K562 (cell line): Measurements from ENCODE around the gene AZGP1. TPM values are rescaled to one million over a fixed set of nuclear protein-coding genes. Genes with fewer than 3 reads are reported as not detected.

Source experiments
- ATAC-seq: fragments of 200-7000 bp; cut with Tn5 transposase; 3 replicates; pipeline ENCODE4 v1.9.1; 2020; ENCODE audit warnings: moderate library complexity
- BruUV-seq: library from RNA; stranded (reverse); fragments of 400-500 nt; replicated peaks from 2 replicates; lab custom pipeline; 2021; lab: Mats Ljungman, UMichigan
- CTCF ChIA-PET: fragments of 300-600 bp; formaldehyde crosslinking; extraction: SDS; loops from one replicate; lab custom pipeline; 2021; ENCODE audit warnings: low intra/inter-chr PET ratio; lab: Yijun Ruan, JAX
- POLR2A ChIA-PET: fragments of 300-600, 350-650 bp; sonication (Branson Sonifier 250); formaldehyde crosslinking; extraction: SDS; loops from one replicate; lab custom pipeline; 2021; ENCODE audit warnings: antibody characterized with exemption, inconsistent platforms; lab: Yijun Ruan, JAX
- DNase-seq, 4 experiments: peaks; one replicate each; pipeline versions ENCODE4 v3.0.0 to v3.0.0-alpha.2; 2011 to 2018; ENCODE audit warnings: low spot score in 3 of 4, mixed read lengths in 3 of 4; ENCODE audit errors: extremely low read depth in 1 of 4
- FAIRE-seq: peaks from 2 replicates; lab custom pipeline; 2011; peaks lifted over from hg19 to GRCh38; lab: Jason Lieb, UNC
- H2AFZ ChIP-seq: 2 replicates; pipeline ENCODE4 v1.6.0; 2011; ENCODE audit warnings: low read depth, low read length, control low read depth, inconsistent platforms
- H3K27ac ChIP-seq: fragments of 200-600 bp; 3 replicates; pipeline ENCODE4 v1.8.0; 2011; ENCODE audit warnings: low read depth, mild to moderate bottlenecking, control low read depth, inconsistent platforms, low read length, moderate library complexity, mixed read lengths; ENCODE audit errors: extremely low read depth
- H3K27me3 ChIP-seq, 2 experiments: fragments of 300-600 bp in 1 of 2; 2 replicates in 1 of 2; 3 replicates in 1 of 2; pipeline versions ENCODE4 v1.6.0 to v1.8.0; 2011; ENCODE audit warnings: inconsistent platforms in 2 of 2, low read length in 2 of 2, mild to moderate bottlenecking in 1 of 2, mixed read lengths in 1 of 2, moderate library complexity in 1 of 2; ENCODE audit not compliant: control insufficient read depth in 2 of 2, insufficient read depth in 2 of 2
- H3K36me3 ChIP-seq: fragments of 300-600 bp; 3 replicates; pipeline ENCODE4 v1.8.0; 2011; ENCODE audit warnings: mild to moderate bottlenecking, low read length, inconsistent platforms; ENCODE audit not compliant: control insufficient read depth, insufficient read depth
- H3K4me1 ChIP-seq, 2 experiments: fragments of 200-600 bp in 1 of 2; replicated peaks in 1 of 2; 2 replicates in 1 of 2; 3 replicates in 1 of 2; pipeline versions ENCODE4 v1.5.1 to v1.8.0; 2011; ENCODE audit warnings: inconsistent platforms in 2 of 2, low read length in 2 of 2, mild to moderate bottlenecking in 1 of 2, mixed read lengths in 1 of 2, moderate library complexity in 1 of 2; ENCODE audit not compliant: control insufficient read depth in 2 of 2, insufficient read depth in 2 of 2
- H3K4me2 ChIP-seq: 2 replicates; pipeline ENCODE4 v1.6.1; 2011; ENCODE audit warnings: low read length, control low read depth, inconsistent platforms, mixed read lengths; ENCODE audit not compliant: insufficient read depth
- H3K4me3 ChIP-seq: fragments of 200-600 bp; sonication (generic), shearing (Covaris generic); 2 replicates; pipeline ENCODE4 v1.5.1; 2016; ENCODE audit warnings: control low read depth, inconsistent platforms
- H3K79me2 ChIP-seq: fragments of 200-600 bp; 3 replicates; pipeline ENCODE4 v1.8.0; 2011; ENCODE audit warnings: low read length, inconsistent platforms; ENCODE audit not compliant: control insufficient read depth, insufficient read depth
- H3K9ac ChIP-seq, 2 experiments: 2 replicates each; pipeline versions ENCODE4 v1.6.0 to v1.6.1; 2011; ENCODE audit warnings: low read depth in 2 of 2, low read length in 2 of 2, control low read depth in 1 of 2, inconsistent platforms in 1 of 2, mild to moderate bottlenecking in 1 of 2, mixed read lengths in 1 of 2; ENCODE audit not compliant: insufficient read depth in 1 of 2
- H3K9me1 ChIP-seq: one replicate; pipeline ENCODE4 v1.6.0; 2011; ENCODE audit warnings: inconsistent platforms, mild to moderate bottlenecking, low read length, moderate library complexity; ENCODE audit not compliant: control insufficient read depth, insufficient read depth
- H3K9me3 ChIP-seq: replicated peaks from 2 replicates; pipeline ENCODE4 v1.5.1; 2011; ENCODE audit warnings: low read depth, low read length, inconsistent platforms; ENCODE audit not compliant: control insufficient read depth, insufficient read depth
- H4K20me1 ChIP-seq: replicated peaks from 2 replicates; pipeline ENCODE4 v1.6.1; 2011; ENCODE audit warnings: low read length, inconsistent platforms, mixed read lengths; ENCODE audit not compliant: control insufficient read depth, insufficient read depth
- ATF2 ChIP-seq: sonication (generic); formaldehyde crosslinking; IDR thresholded peaks from 2 replicates; pipeline ENCODE4 v1.8.1; 2022; ENCODE audit warnings: missing genetic modification reagents
- CBFB ChIP-seq: sonication (generic); formaldehyde crosslinking; IDR thresholded peaks from 2 replicates; pipeline ENCODE4 v1.4.0; 2020; ENCODE audit warnings: mild to moderate bottlenecking, missing genetic modification reagents
- E2F1 ChIP-seq: sonication (generic); formaldehyde crosslinking; IDR thresholded peaks from 2 replicates; pipeline ENCODE4 v1.8.1; 2023; ENCODE audit warnings: mild to moderate bottlenecking, missing genetic modification reagents, moderate library complexity
- ZBTB26 ChIP-seq: fragments of 450-650 bp; formaldehyde crosslinking; IDR thresholded peaks from 2 replicates; pipeline ENCODE4 v1.4.0; 2022; ENCODE audit warnings: missing genetic modification characterization
- ZNF384 ChIP-seq: IDR thresholded peaks from 2 replicates; pipeline ENCODE4 v1.6.1; 2012; ENCODE audit warnings: low read depth, low read length, improper control_type of control experiment
- ZNF444 ChIP-seq: fragments of 250-450 bp; sonication (Bioruptor Pico); IDR thresholded peaks from 2 replicates; pipeline ENCODE4 v1.4.0; 2020; ENCODE audit warnings: mild to moderate bottlenecking, moderate library complexity
- ZNF780A ChIP-seq: fragments of 250-450 bp; sonication (Bioruptor Pico); IDR thresholded peaks from 2 replicates; pipeline ENCODE4 v1.5.0; 2021; ENCODE audit warnings: mild to moderate bottlenecking
- WGBS: fragments of 100-300 bp; shearing (Covaris generic); methylation state at CpG from one replicate; pipeline ENCODE4 v1.1.6; 2016; ENCODE audit warnings: low coverage, mixed read lengths; ENCODE audit not compliant: insufficient coverage; ENCODE audit errors: missing lambda C conversion rate; 5-methylcytosine and 5-hydroxymethylcytosine counted together
- in situ Hi-C: fragments of 300-500 bp; cut with MboI; formaldehyde crosslinking; loops from 4 replicates; pipeline ENCODE4 v1.15.0; 2018; ENCODE audit warnings: inconsistent platforms, mixed read lengths
- intact Hi-C: fragments of 100-400 bp; cut with micrococcal nuclease; formaldehyde crosslinking; loops from 2 replicates; pipeline ENCODE4 v1.14.2; 2022
- polyA plus RNA-seq, 8 experiments: library from polyadenylated mRNA; depleted of rRNA in 4 of 8; stranded (reverse) in 5 of 8; unstranded in 3 of 8; fragments of >200 nt; fragmentation: Nextera tagmentation in 2 of 8; fragmentation: Illumina TruSeq in 1 of 8; extraction: Ambion mirVana in 2 of 8; extraction: Trizol in 1 of 8; gene quantifications; 2 replicates each; pipeline versions ENCODE4 v1.2.1 to v1.2.3, GENCODE V29; 2011 to 2014; ENCODE audit warnings: inconsistent platforms in 1 of 8, missing spikeins in 1 of 8
- total RNA-seq, 7 experiments: library from RNA; depleted of rRNA in 6 of 7; stranded (reverse); fragments of >200 nt in 6 of 7; fragmentation: Illumina TruSeq in 2 of 7; extraction: Trizol in 2 of 7; gene quantifications; 2 replicates each; pipeline versions ENCODE4 v1.2.1 to v1.2.3, GENCODE V29; 2011 to 2021; ENCODE audit warnings: low replicate concordance in 1 of 7

The AZGP1 gene
- total and polyA plus RNA-seq, 9 of the 15 experiments (the other 6 are each of a cell fraction or from before 2014, with no cell fraction given) = 0.18 to 0.53 TPM; not detected in 7

GRCh38 chr7:99928188-99928587, 47.6 kb downstream of the AZGP1 start (continued):
- TF ChIP-seq E2F1 (CRISPR knock-in tag) = no peak
- TF ChIP-seq ATF2 (CRISPR knock-in tag) = no peak
- no peak for TF ChIP-seq ZNF780A
- TF ChIP-seq ZBTB26 = no peak

GRCh38 chr7:99927536-99927935, 48.3 kb downstream of the AZGP1 start:
- H3K9me1 ChIP-seq = no peaks in the 10 kb centered on the region
- no peak overlapping the region for H2AFZ ChIP-seq
- H4K20me1 ChIP-seq = no peaks in the 10 kb centered on the region
- no peak overlapping the region for H3K4me2 ChIP-seq
- H3K27ac ChIP-seq = no peak overlapping the region
- H3K9me3 ChIP-seq = no peaks in the 10 kb centered on the region
- H3K4me1 ChIP-seq = peaks cover 8 to 10% of the 10 kb centered on the region in 2 experiments; a peak in 4 of 5 replicates
- POLR2A ChIA-PET = interaction anchor here (0.7 kb wide), 1 partner anchor 461 kb away, joined by 3 read pairs; no protein-coding TSS in a partner anchor
- TF ChIP-seq ZNF444 = no peak
- TF ChIP-seq CBFB = no peak
- TF ChIP-seq ZNF384 = 0 out of 2 replicates have a peak, but pooled peaks have one; percentile 40
- no peak for FAIRE-seq
- intact Hi-C loops = no loop called here
- H3K36me3 ChIP-seq = no peaks in the 10 kb centered on the region
- no peak overlapping the region for H3K9ac ChIP-seq
- in situ Hi-C loops = no loop called here
- H3K79me2 ChIP-seq = no peaks in the 10 kb centered on the region
- ATAC-seq = no peak
- CTCF ChIA-PET = interaction anchor here (0.6 kb wide), 1 partner anchor 13 kb away, joined by 4 read pairs; no protein-coding TSS in a partner anchor
- no peak overlapping the region for H3K4me3 ChIP-seq
- WGBS = 1% methylated on average over 5 of the region's 5 CpGs
- DNase-seq = no peak
- no TSS peak for BruUV-seq
- H3K27me3 ChIP-seq = peaks cover 6 to 22% of the 10 kb centered on the region in 2 experiments; a peak in 3 of 5 replicates
